Fibroblast of peridontal ligament (primary cell): ENCODE data around the gene ZNF433.
A peak's percentile ranks its signal among the peaks of the same experiment; 100 is the strongest.

Experiments used
- DNase-seq: peaks from one replicate; pipeline ENCODE4 v3.0.0-alpha.2; 2010; ENCODE audit errors: extremely low read depth

The ZNF433 gene

GRCh38 chr19:11989112-11989456 is 46.4 kb downstream of the ZNF433 start:
- no peak for DNase-seq

- DNase-seq = peak; percentile 86
Measured at GRCh38 chr19:11987405-11988281, 47.8 kb downstream of the ZNF433 start.

- no peak for DNase-seq
Measured at GRCh38 chr19:11986754-11987153, 48.7 kb downstream of the ZNF433 start.

GRCh38 chr19:11984986-11985385 is 50.5 kb downstream of the ZNF433 start:
- no peak for DNase-seq

- DNase-seq = no peak
Measured at GRCh38 chr19:11982526-11982925, 53.0 kb downstream of the ZNF433 start.

- DNase-seq = no peak
Measured at GRCh38 chr19:11979527-11979926, 56.0 kb downstream of the ZNF433 start.

GRCh38 chr19:11978492-11979100 is 56.9 kb downstream of the ZNF433 start:
- no peak for DNase-seq

GRCh38 chr19:11973019-11973810 is 62.3 kb downstream of the ZNF433 start:
- no peak for DNase-seq

- DNase-seq = no peak
Measured at GRCh38 chr19:11971041-11971440, 64.4 kb downstream of the ZNF433 start.

GRCh38 chr19:11970174-11970573 is 65.3 kb downstream of the ZNF433 start:
- DNase-seq = no peak

- peak; percentile 73 for DNase-seq
Measured at GRCh38 chr19:11964858-11965645, 70.4 kb downstream of the ZNF433 start, which contains the start of gene ZNF763. Gene ZNF763 (plus strand): TSS chr19:11965040. CDS start chr19:11965209, 169 bp downstream.
